ENCODE results near the gene MTG2.

The MTG2 gene

GRCh38 chr20:62186887-62187866 lies 4.3 kb downstream of the MTG2 start:
- no peak for FAIRE-seq

- no peak for FAIRE-seq
Measured at GRCh38 chr20:62190639-62191411, 8.0 kb downstream of the MTG2 start.

GRCh38 chr20:62191781-62192559 lies 9.1 kb downstream of the MTG2 start:
- no peak for FAIRE-seq

- no peak for FAIRE-seq
Measured at GRCh38 chr20:62192635-62193034, 9.8 kb downstream of the MTG2 start.

GRCh38 chr20:62193079-62194025 lies 10.5 kb downstream of the MTG2 start:
- FAIRE-seq: no peak

- no peak for FAIRE-seq
Measured at GRCh38 chr20:62195075-62195405, 12.2 kb downstream of the MTG2 start.

- no peak for FAIRE-seq
Measured at GRCh38 chr20:62195736-62196135, 12.9 kb downstream of the MTG2 start.

GRCh38 chr20:62196286-62196685 lies 13.5 kb downstream of the MTG2 start:
- FAIRE-seq: no peak

GRCh38 chr20:62197311-62197710 lies 14.5 kb downstream of the MTG2 start:
- no peak for FAIRE-seq

- FAIRE-seq: no peak
Measured at GRCh38 chr20:62197801-62198200, 15.0 kb downstream of the MTG2 start.

GRCh38 chr20:62198496-62198895 lies 15.7 kb downstream of the MTG2 start:
- no peak for FAIRE-seq

- FAIRE-seq: no peak
Measured at GRCh38 chr20:62198931-62199330, 16.1 kb downstream of the MTG2 start.

- no peak for FAIRE-seq
Measured at GRCh38 chr20:62200491-62201172, 17.8 kb downstream of the MTG2 start.

- FAIRE-seq: no peak
Measured at GRCh38 chr20:62201173-62202082, 18.6 kb downstream of the MTG2 start.

GRCh38 chr20:62202083-62202395 lies 19.2 kb downstream of the MTG2 start:
- no peak for FAIRE-seq

- FAIRE-seq: no peak
Measured at GRCh38 chr20:62202676-62203377, 20.0 kb downstream of the MTG2 start.

- FAIRE-seq: no peak
Measured at GRCh38 chr20:62203378-62204030, 20.7 kb downstream of the MTG2 start.

GRCh38 chr20:62205618-62206387 lies 23.0 kb downstream of the MTG2 start:
- no peak for FAIRE-seq

Data from G401.6 (cell line).